NT2/D1 (cell line): Measurements from ENCODE around the gene BABAM1.

Experiments used
- DNase-seq: peaks from one replicate; pipeline ENCODE4 v3.0.0-alpha.2; 2011; ENCODE audit warnings: low read depth, low spot score
- H3K27me3 ChIP-seq: 2 replicates; pipeline ENCODE4 v1.6.0; 2011; ENCODE audit warnings: mild to moderate bottlenecking; ENCODE audit not compliant: insufficient read length, insufficient read depth
- H3K36me3 ChIP-seq: 2 replicates; pipeline ENCODE4 v1.6.1; 2011; ENCODE audit warnings: mild to moderate bottlenecking, low read length, mixed read lengths; ENCODE audit not compliant: insufficient read depth, insufficient read length
- H3K4me1 ChIP-seq: 2 replicates; pipeline ENCODE4 v1.5.1; 2011; ENCODE audit not compliant: insufficient read depth, insufficient read length
- H3K4me3 ChIP-seq: 2 replicates; pipeline ENCODE4 v1.5.1; 2011; ENCODE audit warnings: low read depth; ENCODE audit not compliant: insufficient read length
- H3K9ac ChIP-seq: 2 replicates; pipeline ENCODE4 v1.6.0; 2011; ENCODE audit warnings: low read depth; ENCODE audit not compliant: insufficient read length
- H3K9me3 ChIP-seq: 2 replicates; pipeline ENCODE4 v1.5.1; 2011; ENCODE audit warnings: mild to moderate bottlenecking, low read length; ENCODE audit not compliant: insufficient read depth
- SUZ12 ChIP-seq: IDR thresholded peaks from 2 replicates; pipeline ENCODE4 v1.6.1; 2011; ENCODE audit not compliant: insufficient read length, insufficient read depth; ENCODE audit errors: extremely low read depth
- YY1 ChIP-seq: IDR thresholded peaks from 2 replicates; pipeline ENCODE4 v1.6.1; 2011; ENCODE audit not compliant: insufficient read length, insufficient read depth
- ZNF274 ChIP-seq: IDR thresholded peaks from 2 replicates; pipeline ENCODE4 v1.6.1; 2011; ENCODE audit warnings: mild to moderate bottlenecking, low read depth, low read length

The BABAM1 gene

DNA sequence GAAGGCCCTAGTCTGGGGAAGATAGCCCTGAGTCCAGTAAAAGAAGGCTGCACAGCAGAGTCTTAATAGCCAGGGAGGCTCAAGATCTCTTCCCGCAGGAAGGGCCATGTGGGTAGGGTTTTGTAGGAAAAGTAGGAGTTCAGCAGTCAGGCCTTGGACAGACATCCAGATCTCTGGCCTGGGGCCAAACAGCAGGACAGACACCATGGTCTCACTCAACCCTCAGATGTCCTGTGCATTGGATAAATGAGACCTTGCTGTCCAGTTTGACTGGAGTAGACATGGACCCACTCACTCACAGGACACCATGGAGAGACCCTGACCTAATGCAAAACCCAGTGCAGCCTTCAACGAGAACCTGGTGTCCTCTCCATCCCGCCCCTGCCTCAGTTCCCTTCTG, 37.4 kb upstream of the BABAM1 start:
- Histone ChIP-seq H3K27me3 (peaks cover 2% of the 10 kb centered on the region), H3K36me3 (peaks cover 50% of the 10 kb centered on the region), H3K4me1 (peaks cover 10% of the 10 kb centered on the region), H3K4me3 (no peak overlapping the region), H3K9me3 (no peaks in the 10 kb centered on the region), H3K9ac (no peak overlapping the region)
- DNase-seq, result no peak
- TF ChIP-seq YY1 (no peak), ZNF274 (no peak), SUZ12 (no peak)

DNA sequence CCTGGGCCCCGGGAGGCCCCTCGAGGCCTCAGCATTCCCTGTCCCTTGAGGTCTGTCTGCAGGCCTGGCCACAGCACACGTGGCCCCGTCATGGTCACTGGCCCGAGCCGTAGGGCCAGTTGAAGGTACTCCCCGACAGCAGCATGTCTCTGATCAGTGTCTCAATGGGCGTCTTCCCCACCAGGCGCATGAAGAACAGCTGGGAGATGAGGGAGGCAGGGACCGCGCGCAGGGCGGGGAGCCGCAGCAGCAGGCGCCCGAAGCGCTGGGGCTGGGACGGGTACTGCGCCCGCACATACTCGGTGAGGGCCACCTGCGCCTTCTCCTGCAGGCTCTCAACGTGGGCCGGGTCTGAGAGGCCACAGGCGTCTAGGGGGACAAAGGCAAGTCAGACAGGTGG, 35.0 kb upstream of the BABAM1 start:
- TF ChIP-seq ZNF274, result no peak
- no peak for TF ChIP-seq SUZ12
- TF ChIP-seq YY1, result no peak
- Histone ChIP-seq H3K9me3 (no peaks in the 10 kb centered on the region), H3K9ac (no peak overlapping the region), H3K27me3 (no peaks in the 10 kb centered on the region), H3K36me3 (peaks cover 60% of the 10 kb centered on the region), H3K4me3 (no peak overlapping the region), H3K4me1 (peaks cover 12% of the 10 kb centered on the region)
- DNase-seq, result no peak

DNA sequence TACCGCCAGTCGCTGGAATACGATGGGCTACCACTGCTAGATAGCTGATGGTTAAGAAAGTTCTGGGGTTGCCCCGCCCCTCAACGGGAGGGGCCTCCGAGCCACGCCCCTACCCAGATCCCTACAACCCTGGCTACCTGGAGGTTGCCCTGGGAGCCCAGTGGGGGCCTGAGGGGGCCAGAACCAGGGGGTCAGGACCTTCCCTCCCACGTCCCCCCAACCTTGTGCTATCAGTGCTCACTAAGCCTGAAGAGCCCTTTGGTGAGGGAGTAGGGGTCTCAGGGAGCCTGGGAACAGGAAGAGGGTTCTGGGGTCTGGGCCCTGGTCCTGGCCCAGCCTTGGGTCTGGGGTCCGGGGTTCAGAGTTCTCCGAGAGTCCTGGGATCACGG, 32.3 kb upstream of the BABAM1 start:
- peaks cover 2% of the 10 kb centered on the region for H3K4me1 ChIP-seq
- H3K36me3 ChIP-seq, result peaks cover 62% of the 10 kb centered on the region
- H3K27me3 ChIP-seq, result no peaks in the 10 kb centered on the region
- no peak for DNase-seq
- H3K4me3 ChIP-seq, result peak overlapping the region; percentile 88
- TF ChIP-seq SUZ12, result no peak
- TF ChIP-seq ZNF274, result no peak
- no peak for TF ChIP-seq YY1
- H3K9me3 ChIP-seq, result no peaks in the 10 kb centered on the region
- peak overlapping the region; percentile 97 for H3K9ac ChIP-seq

DNA sequence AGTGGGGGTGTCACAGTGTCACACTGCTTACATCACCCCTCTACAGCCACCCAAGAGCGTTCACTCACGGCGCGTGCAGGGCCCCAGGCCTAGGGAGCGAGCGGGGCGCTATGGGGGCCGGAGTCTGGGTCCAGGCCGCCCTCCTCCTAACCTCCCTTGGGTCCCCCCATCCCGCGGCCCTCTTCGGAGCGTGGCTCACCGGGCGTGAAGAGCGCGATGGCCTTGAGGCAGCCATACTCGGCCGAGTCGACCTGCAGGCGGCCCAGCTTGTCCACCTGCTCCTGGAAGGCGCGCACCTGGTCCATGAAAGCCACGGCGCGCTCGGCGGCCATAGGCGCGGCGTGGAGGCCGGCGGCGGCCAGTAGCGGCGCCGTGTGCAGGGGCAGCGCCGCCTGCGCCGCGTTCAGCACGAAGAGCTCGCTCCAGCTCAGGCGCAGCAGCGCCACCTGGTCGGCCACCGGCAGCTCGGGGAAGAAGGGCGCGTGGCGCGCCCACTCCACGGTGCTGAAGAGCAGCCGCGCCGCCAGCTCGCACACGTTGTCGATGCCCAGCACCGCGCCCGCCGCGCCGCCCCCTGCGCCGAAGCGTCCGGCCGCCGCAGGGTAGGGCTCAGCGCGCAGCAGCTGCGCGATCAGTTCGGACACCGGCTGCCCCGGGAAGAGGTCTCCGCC, 31.8 kb upstream of the BABAM1 start:
- Histone ChIP-seq H3K36me3 (peaks cover 61% of the 10 kb centered on the region), H3K9ac (peak overlapping the region; percentile 97), H3K9me3 (no peaks in the 10 kb centered on the region), H3K4me3 (peak overlapping the region; percentile 88), H3K4me1 (peaks cover 3% of the 10 kb centered on the region), H3K27me3 (no peaks in the 10 kb centered on the region)
- no peak for TF ChIP-seq YY1
- no peak for TF ChIP-seq ZNF274
- TF ChIP-seq SUZ12, result no peak
- DNase-seq, result no peak

DNA sequence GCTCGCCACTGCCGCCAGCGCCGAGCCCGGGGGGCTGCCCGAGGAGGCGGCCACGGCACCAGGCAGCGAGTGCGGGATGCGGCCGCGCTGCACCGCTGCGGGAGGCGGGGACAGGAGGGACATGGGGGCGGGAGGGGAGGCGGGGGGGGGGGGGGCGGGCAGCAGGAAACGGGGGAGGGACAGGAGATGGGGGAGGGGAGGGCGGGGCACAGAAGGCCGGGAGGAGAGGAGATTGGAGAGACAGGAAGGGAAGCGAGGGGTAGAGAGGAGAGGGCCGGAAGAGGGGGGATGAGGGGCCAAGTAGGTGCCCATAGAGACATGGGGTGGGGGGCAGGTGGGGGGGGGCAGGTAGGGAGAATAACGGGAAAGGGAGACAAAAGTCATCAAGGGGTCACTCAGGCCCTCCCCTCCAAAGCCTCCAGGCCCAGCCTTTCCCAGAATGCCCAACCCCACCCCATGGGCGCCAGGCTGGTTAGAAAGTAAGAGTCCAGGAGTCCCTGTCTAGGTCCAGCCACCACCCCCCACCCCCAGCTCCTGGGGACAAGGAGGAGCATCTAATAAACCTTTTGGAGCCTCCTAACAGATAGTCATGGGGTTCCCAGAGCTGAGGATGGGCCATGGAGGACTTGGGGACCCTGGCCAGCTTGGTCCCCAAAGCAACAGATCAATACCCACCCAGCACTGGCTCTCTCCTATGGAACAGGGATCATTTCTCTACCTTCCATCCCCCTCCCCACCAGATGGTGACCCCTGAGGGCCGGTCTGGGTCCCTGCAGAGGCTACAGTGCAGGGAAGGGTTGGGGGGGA, 31.1 kb upstream of the BABAM1 start:
- TF ChIP-seq SUZ12, result no peak
- TF ChIP-seq ZNF274, result no peak
- no peak for TF ChIP-seq YY1

DNA sequence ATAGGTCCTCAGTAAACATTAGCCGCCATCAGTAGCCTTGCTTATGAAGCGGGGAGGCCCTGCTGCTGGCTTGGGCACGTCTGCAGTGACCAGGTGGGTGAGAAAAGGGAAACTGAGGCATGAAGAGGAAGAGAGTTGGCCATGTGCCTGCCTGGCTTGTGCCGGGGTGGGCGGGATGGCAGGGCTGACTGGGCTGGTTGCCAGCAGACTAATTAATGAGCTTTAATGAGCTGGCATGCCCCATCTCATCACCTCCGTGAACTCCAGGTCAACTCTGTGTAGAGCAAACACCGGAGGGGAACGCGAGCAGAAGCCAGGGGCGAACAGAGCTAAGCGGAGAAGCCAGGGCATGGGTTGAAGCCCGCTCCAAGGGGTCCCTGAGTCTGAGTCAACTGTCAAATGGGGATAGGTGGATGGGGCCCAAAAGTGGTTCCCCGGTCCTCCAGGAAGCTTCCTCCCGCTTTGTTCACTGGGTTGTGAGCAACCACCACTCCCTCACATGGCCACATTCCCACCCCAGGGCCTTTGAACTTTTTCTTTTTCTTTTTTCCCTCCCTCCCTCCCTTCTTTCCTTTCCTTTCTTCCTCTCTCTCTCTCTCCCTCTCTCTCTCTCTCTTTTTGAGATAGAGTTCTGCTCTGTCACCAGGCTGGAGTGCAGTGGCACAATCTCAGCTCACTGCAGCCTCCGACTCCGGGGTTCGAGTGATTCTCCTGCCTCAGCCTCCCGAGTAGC, 30.3 kb upstream of the BABAM1 start:
- Histone ChIP-seq H3K27me3 (no peaks in the 10 kb centered on the region), H3K4me3 (no peak overlapping the region), H3K36me3 (peaks cover 53% of the 10 kb centered on the region), H3K4me1 (peaks cover 5% of the 10 kb centered on the region), H3K9ac (no peak overlapping the region), H3K9me3 (no peaks in the 10 kb centered on the region)
- DNase-seq, result no peak
- TF ChIP-seq SUZ12, result no peak
- no peak for TF ChIP-seq YY1
- TF ChIP-seq ZNF274, result no peak

More for the DNA sequence above, 31.1 kb upstream of the BABAM1 start:
- H3K4me3 ChIP-seq, result peak overlapping the region; percentile 88
- H3K27me3 ChIP-seq, result no peaks in the 10 kb centered on the region
- peaks cover 61% of the 10 kb centered on the region for H3K36me3 ChIP-seq
- DNase-seq, result no peak
- peak overlapping the region; percentile 97 for H3K9ac ChIP-seq
- peaks cover 5% of the 10 kb centered on the region for H3K4me1 ChIP-seq
- no peaks in the 10 kb centered on the region for H3K9me3 ChIP-seq
